ENCODE results near the gene YWHAH. TPM values are rescaled to one million over a fixed set of nuclear protein-coding genes. Genes with fewer than 3 reads are reported as not detected.
"Not testable (repeated sequence)": the region's sequence is repeated elsewhere in the genome, so short reads cannot be mapped to it uniquely, and the experiment has no call there.

The YWHAH gene
- total RNA-seq, 1 experiment from 2014 or later: 92.2 TPM

GRCh38 chr22:31957970-31958594 is 13.7 kb downstream of the YWHAH start:
- no peak for DNase-seq
- Histone ChIP-seq H3K9me3 (no peaks in the 10 kb centered on the region), H3K27me3 (no peaks in the 10 kb centered on the region), H3K4me3 (no peak overlapping the region), H3K36me3 (peaks cover 53% of the 10 kb centered on the region)

GRCh38 chr22:31958625-31959239 is 14.4 kb downstream of the YWHAH start:
- no peaks in the 10 kb centered on the region for H3K27me3 ChIP-seq
- no peak overlapping the region for H3K4me3 ChIP-seq
- no peaks in the 10 kb centered on the region for H3K9me3 ChIP-seq
- DNase-seq: no peak
- H3K36me3 ChIP-seq: peaks cover 47% of the 10 kb centered on the region

- H3K36me3 ChIP-seq: peaks cover 28% of the 10 kb centered on the region
- DNase-seq: no peak
- no peak overlapping the region for H3K4me3 ChIP-seq
- no peaks in the 10 kb centered on the region for H3K9me3 ChIP-seq
- H3K27me3 ChIP-seq: no peaks in the 10 kb centered on the region
Observed at GRCh38 chr22:31960767-31961166, 16.4 kb downstream of the YWHAH start.

GRCh38 chr22:31962387-31963125 is 18.2 kb downstream of the YWHAH start:
- Histone ChIP-seq H3K36me3 (peaks cover 11% of the 10 kb centered on the region), H3K9me3 (no peaks in the 10 kb centered on the region), H3K27me3 (no peaks in the 10 kb centered on the region), H3K4me3 (no peak overlapping the region)
- DNase-seq: no peak

GRCh38 chr22:31968022-31968421 is 23.7 kb downstream of the YWHAH start:
- DNase-seq: no peak
- Histone ChIP-seq H3K4me3 (no peak overlapping the region), H3K36me3 (no peaks in the 10 kb centered on the region), H3K9me3 (no peaks in the 10 kb centered on the region), H3K27me3 (no peaks in the 10 kb centered on the region)

- no peaks in the 10 kb centered on the region for H3K36me3 ChIP-seq
- peak; percentile 44 for DNase-seq
- no peaks in the 10 kb centered on the region for H3K9me3 ChIP-seq
- H3K27me3 ChIP-seq: no peaks in the 10 kb centered on the region
- H3K4me3 ChIP-seq: peak overlapping the region; percentile 21
Observed at GRCh38 chr22:31969789-31970489, 25.6 kb downstream of the YWHAH start.

GRCh38 chr22:31970490-31971444 is 26.4 kb downstream of the YWHAH start:
- no peaks in the 10 kb centered on the region for H3K36me3 ChIP-seq
- peak; percentile 60 for DNase-seq
- H3K27me3 ChIP-seq: no peaks in the 10 kb centered on the region
- H3K4me3 ChIP-seq: peak overlapping the region; percentile 21
- no peaks in the 10 kb centered on the region for H3K9me3 ChIP-seq

- no peak for DNase-seq
- H3K9me3 ChIP-seq: no peaks in the 10 kb centered on the region
- H3K27me3 ChIP-seq: no peaks in the 10 kb centered on the region
- H3K36me3 ChIP-seq: no peaks in the 10 kb centered on the region
- no peak overlapping the region for H3K4me3 ChIP-seq
Observed at GRCh38 chr22:31972180-31972579, 27.8 kb downstream of the YWHAH start.

- Histone ChIP-seq H3K9me3 (no peaks in the 10 kb centered on the region), H3K4me3 (no peak overlapping the region), H3K36me3 (no peaks in the 10 kb centered on the region), H3K27me3 (no peaks in the 10 kb centered on the region)
- peak; percentile 15 for DNase-seq
Observed at GRCh38 chr22:31973739-31974138, 29.4 kb downstream of the YWHAH start.

- Histone ChIP-seq H3K27me3 (no peaks in the 10 kb centered on the region), H3K36me3 (no peaks in the 10 kb centered on the region), H3K9me3 (no peaks in the 10 kb centered on the region), H3K4me3 (no peak overlapping the region)
- peak; percentile 57 for DNase-seq
Observed at GRCh38 chr22:31977141-31977841, 33.0 kb downstream of the YWHAH start.

- Histone ChIP-seq H3K36me3 (no peaks in the 10 kb centered on the region), H3K4me3 (no peak overlapping the region), H3K27me3 (no peaks in the 10 kb centered on the region), H3K9me3 (no peaks in the 10 kb centered on the region)
- no peak for DNase-seq
Observed at GRCh38 chr22:31977939-31978338, 33.6 kb downstream of the YWHAH start.

- no peak for DNase-seq
- no peak overlapping the region for H3K4me3 ChIP-seq
- no peaks in the 10 kb centered on the region for H3K9me3 ChIP-seq
Observed at GRCh38 chr22:31980628-31981027, 36.3 kb downstream of the YWHAH start.

GRCh38 chr22:31981976-31982375 is 37.6 kb downstream of the YWHAH start:
- not testable (repeated sequence) for H3K36me3 ChIP-seq, DNase-seq, H3K9me3 ChIP-seq, H3K27me3 ChIP-seq, H3K4me3 ChIP-seq

More at GRCh38 chr22:31980628-31981027, 36.3 kb downstream of the YWHAH start:
- no peaks in the 10 kb centered on the region for H3K36me3 ChIP-seq
- no peaks in the 10 kb centered on the region for H3K27me3 ChIP-seq

- Histone ChIP-seq H3K9me3 (no peaks in the 10 kb centered on the region), H3K27me3 (no peaks in the 10 kb centered on the region), H3K4me3 (no peak overlapping the region), H3K36me3 (no peaks in the 10 kb centered on the region)
- no peak for DNase-seq
Observed at GRCh38 chr22:31983911-31984656, 39.7 kb downstream of the YWHAH start.

- DNase-seq: no peak
- Histone ChIP-seq H3K9me3 (no peaks in the 10 kb centered on the region), H3K36me3 (no peaks in the 10 kb centered on the region), H3K4me3 (no peak overlapping the region), H3K27me3 (peaks cover 2% of the 10 kb centered on the region; the same call in 1 of the 2 replicates)
Observed at GRCh38 chr22:31987218-31987617, 42.9 kb downstream of the YWHAH start.

Measured in MG63 (cell line).